GM23338 (cell line): ENCODE data around the gene FAM78A. TPM values are rescaled to one million over a fixed set of nuclear protein-coding genes. Genes with fewer than 3 reads are reported as not detected.

Experiments
- ATAC-seq: fragments of 200-7000 bp; cut with Tn5 transposase; 3 replicates; pipeline ENCODE4 v1.9.1; 2020
- DNase-seq: peaks from one replicate; pipeline ENCODE4 v3.0.0-alpha.2; 2015; ENCODE audit warnings: low spot score
- H2AFZ ChIP-seq: fragments of 200-600 bp; sonication (generic); 2 replicates; pipeline ENCODE4 v1.8.0; 2016; ENCODE audit warnings: antibody characterized with exemption, mild to moderate bottlenecking, moderate library complexity
- H3F3A ChIP-seq: fragments of 200-600 bp; sonication (generic); replicated peaks from 2 replicates; pipeline ENCODE4 v1.8.0; 2017; ENCODE audit warnings: antibody characterized with exemption, mixed run types, low read depth
- H3K27ac ChIP-seq: fragments of 200-600 bp; sonication (generic); 2 replicates; pipeline ENCODE4 v1.6.1; 2016; ENCODE audit warnings: low read depth
- H3K27me3 ChIP-seq: fragments of 200-600 bp; sonication (generic); 2 replicates; pipeline ENCODE4 v1.8.0; 2016; ENCODE audit warnings: mild to moderate bottlenecking, mixed run types, moderate library complexity; ENCODE audit not compliant: insufficient read depth
- H3K36me3 ChIP-seq: fragments of 200-600 bp; sonication (generic); 2 replicates; pipeline ENCODE4 v1.8.0; 2016; ENCODE audit warnings: mild to moderate bottlenecking; ENCODE audit not compliant: insufficient read depth
- H3K4me1 ChIP-seq: fragments of 200-600 bp; sonication (generic); 2 replicates; pipeline ENCODE4 v1.8.0; 2016; ENCODE audit warnings: mild to moderate bottlenecking, moderate library complexity; ENCODE audit not compliant: insufficient read depth
- H3K4me2 ChIP-seq: fragments of 200-600 bp; sonication (generic); 2 replicates; pipeline ENCODE4 v1.7.1; 2017; ENCODE audit warnings: mixed run types
- H3K4me3 ChIP-seq: fragments of 200-600 bp; sonication (generic); 2 replicates; pipeline ENCODE4 v1.6.1; 2016; ENCODE audit warnings: mixed run types
- H3K79me2 ChIP-seq: fragments of 200-600 bp; sonication (generic); replicated peaks from 2 replicates; pipeline ENCODE4 v1.8.0; 2017; ENCODE audit warnings: mild to moderate bottlenecking; ENCODE audit not compliant: insufficient read depth
- H3K9me2 ChIP-seq: fragments of 200-600 bp; sonication (generic); 2 replicates; pipeline ENCODE4 v1.8.0; 2017; ENCODE audit not compliant: insufficient read depth
- H4K20me1 ChIP-seq: fragments of 200-600 bp; sonication (generic); replicated peaks from 2 replicates; pipeline ENCODE4 v1.8.0; 2017; ENCODE audit warnings: mild to moderate bottlenecking; ENCODE audit not compliant: insufficient read depth
- H3K27ac Mint-ChIP-seq: 2 replicates; pipeline ENCODE4 v1.8.0; 2020; ENCODE audit warnings: inconsistent platforms, mild to moderate bottlenecking, moderate library complexity, mixed read lengths
- H3K27me3 Mint-ChIP-seq: 3 replicates; pipeline ENCODE4 v1.8.0; 2022; ENCODE audit warnings: low read depth, mild to moderate bottlenecking, moderate library complexity, mixed read lengths, inconsistent platforms; ENCODE audit not compliant: insufficient read depth, poor library complexity
- H3K36me3 Mint-ChIP-seq: 3 replicates; pipeline ENCODE4 v1.8.0; 2021; ENCODE audit warnings: low read depth, mild to moderate bottlenecking, inconsistent platforms, moderate library complexity, mixed read lengths
- H3K4me1 Mint-ChIP-seq: 3 replicates; pipeline ENCODE4 v1.8.0; 2020; ENCODE audit warnings: mild to moderate bottlenecking, inconsistent platforms, mixed read lengths
- H3K4me3 Mint-ChIP-seq: 3 replicates; pipeline ENCODE4 v1.8.0; 2021; ENCODE audit warnings: moderate library complexity, mild to moderate bottlenecking, inconsistent platforms, mixed read lengths
- H3K9me3 Mint-ChIP-seq: 3 replicates; pipeline ENCODE4 v1.8.0; 2020; ENCODE audit warnings: moderate library complexity, mild to moderate bottlenecking, inconsistent platforms, mixed read lengths
- CREB1 ChIP-seq: fragments of 250-450 bp; sonication (Bioruptor Pico); IDR thresholded peaks from 2 replicates; pipeline ENCODE4 v1.5.0; 2020; ENCODE audit warnings: low read depth, mild to moderate bottlenecking, moderate library complexity
- EZH2phosphoT487 ChIP-seq: fragments of 200-600 bp; sonication (generic); IDR thresholded peaks from one replicate; pipeline ENCODE4 v1.8.1; 2018; ENCODE audit warnings: antibody characterized with exemption; ENCODE audit not compliant: unreplicated experiment
- STAT1 ChIP-seq: IDR thresholded peaks from one replicate; pipeline ENCODE4 v1.6.1; 2016; ENCODE audit warnings: antibody characterized with exemption; ENCODE audit not compliant: unreplicated experiment
- ZNF114 ChIP-seq: fragments of 250-450 bp; sonication (Bioruptor Pico); IDR thresholded peaks from 2 replicates; pipeline ENCODE4 v1.5.0; 2020; ENCODE audit warnings: mild to moderate bottlenecking, moderate library complexity
- polyA plus RNA-seq: library from polyadenylated mRNA; unstranded; fragments of >200 nt; fragmentation: Nextera tagmentation; extraction: Ambion mirVana; gene quantifications from 2 replicates; pipeline ENCODE4 v1.2.1, GENCODE V29; 2016
- total RNA-seq: library from RNA; depleted of rRNA; stranded (reverse); fragments of >200 nt; shearing (Covaris generic); gene quantifications from 2 replicates; pipeline ENCODE4 v1.2.3, GENCODE V29; 2014
- TF ChIP-seq, protein P1 (sequence below): fragments of 250-450 bp; sonication (Bioruptor Pico); IDR thresholded peaks from 2 replicates; pipeline ENCODE4 v1.5.0; 2020; ENCODE audit warnings: mild to moderate bottlenecking, moderate library complexity
- TF ChIP-seq, protein P2 (sequence below), 2 experiments: fragments of 200-600 bp in 1 of 2; sonication (generic) in 1 of 2; conservative IDR thresholded peaks; 2 replicates each; pipeline versions ENCODE4 v1.5.1 to v1.6.1; 2016 to 2017; ENCODE audit warnings: antibody characterized with exemption in 2 of 2, low read depth in 2 of 2, mild to moderate bottlenecking in 2 of 2, moderate library complexity in 1 of 2

The FAM78A gene
- total and polyA plus RNA-seq, 2 experiments from 2014 or later: 0.57 to 2.1 TPM

DNA sequence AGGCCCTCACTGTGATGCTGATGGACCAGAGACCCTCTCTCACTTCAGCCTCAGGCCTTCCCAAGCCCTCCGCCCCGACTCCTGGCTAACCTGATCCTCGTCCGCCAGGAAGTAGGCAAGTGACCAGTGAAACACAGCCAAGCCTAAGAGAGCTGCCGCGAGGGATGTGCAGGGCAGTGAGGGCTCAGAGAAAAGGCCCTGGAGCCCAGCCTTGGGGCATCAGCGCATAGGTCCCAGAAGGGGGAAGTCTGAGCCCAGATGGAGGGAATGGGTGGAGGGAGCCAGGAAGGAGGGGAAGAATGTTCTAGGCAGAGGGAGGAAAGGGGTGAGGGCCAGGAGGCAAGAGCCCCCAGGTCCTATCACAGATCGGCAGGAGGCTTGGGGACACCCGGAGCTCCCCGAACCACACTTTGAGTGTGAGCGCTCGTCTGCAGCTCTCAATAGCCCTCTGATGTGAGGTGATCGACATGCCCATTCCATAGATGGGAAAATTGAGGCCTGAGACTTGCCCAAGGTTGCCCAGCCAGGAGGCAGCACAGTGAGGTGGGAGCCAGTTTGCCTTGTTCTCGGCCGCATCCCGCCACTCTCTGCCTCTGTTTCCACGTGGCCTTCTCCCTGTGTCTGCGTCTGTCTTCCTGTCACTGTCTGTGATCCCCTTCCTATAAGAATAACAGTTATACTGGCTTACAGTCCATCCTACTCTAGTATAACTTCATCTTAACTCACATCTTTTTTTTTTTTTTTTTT lies 33.4 kb upstream of the FAM78A start (continued):
- TF ChIP-seq, protein P1, sequence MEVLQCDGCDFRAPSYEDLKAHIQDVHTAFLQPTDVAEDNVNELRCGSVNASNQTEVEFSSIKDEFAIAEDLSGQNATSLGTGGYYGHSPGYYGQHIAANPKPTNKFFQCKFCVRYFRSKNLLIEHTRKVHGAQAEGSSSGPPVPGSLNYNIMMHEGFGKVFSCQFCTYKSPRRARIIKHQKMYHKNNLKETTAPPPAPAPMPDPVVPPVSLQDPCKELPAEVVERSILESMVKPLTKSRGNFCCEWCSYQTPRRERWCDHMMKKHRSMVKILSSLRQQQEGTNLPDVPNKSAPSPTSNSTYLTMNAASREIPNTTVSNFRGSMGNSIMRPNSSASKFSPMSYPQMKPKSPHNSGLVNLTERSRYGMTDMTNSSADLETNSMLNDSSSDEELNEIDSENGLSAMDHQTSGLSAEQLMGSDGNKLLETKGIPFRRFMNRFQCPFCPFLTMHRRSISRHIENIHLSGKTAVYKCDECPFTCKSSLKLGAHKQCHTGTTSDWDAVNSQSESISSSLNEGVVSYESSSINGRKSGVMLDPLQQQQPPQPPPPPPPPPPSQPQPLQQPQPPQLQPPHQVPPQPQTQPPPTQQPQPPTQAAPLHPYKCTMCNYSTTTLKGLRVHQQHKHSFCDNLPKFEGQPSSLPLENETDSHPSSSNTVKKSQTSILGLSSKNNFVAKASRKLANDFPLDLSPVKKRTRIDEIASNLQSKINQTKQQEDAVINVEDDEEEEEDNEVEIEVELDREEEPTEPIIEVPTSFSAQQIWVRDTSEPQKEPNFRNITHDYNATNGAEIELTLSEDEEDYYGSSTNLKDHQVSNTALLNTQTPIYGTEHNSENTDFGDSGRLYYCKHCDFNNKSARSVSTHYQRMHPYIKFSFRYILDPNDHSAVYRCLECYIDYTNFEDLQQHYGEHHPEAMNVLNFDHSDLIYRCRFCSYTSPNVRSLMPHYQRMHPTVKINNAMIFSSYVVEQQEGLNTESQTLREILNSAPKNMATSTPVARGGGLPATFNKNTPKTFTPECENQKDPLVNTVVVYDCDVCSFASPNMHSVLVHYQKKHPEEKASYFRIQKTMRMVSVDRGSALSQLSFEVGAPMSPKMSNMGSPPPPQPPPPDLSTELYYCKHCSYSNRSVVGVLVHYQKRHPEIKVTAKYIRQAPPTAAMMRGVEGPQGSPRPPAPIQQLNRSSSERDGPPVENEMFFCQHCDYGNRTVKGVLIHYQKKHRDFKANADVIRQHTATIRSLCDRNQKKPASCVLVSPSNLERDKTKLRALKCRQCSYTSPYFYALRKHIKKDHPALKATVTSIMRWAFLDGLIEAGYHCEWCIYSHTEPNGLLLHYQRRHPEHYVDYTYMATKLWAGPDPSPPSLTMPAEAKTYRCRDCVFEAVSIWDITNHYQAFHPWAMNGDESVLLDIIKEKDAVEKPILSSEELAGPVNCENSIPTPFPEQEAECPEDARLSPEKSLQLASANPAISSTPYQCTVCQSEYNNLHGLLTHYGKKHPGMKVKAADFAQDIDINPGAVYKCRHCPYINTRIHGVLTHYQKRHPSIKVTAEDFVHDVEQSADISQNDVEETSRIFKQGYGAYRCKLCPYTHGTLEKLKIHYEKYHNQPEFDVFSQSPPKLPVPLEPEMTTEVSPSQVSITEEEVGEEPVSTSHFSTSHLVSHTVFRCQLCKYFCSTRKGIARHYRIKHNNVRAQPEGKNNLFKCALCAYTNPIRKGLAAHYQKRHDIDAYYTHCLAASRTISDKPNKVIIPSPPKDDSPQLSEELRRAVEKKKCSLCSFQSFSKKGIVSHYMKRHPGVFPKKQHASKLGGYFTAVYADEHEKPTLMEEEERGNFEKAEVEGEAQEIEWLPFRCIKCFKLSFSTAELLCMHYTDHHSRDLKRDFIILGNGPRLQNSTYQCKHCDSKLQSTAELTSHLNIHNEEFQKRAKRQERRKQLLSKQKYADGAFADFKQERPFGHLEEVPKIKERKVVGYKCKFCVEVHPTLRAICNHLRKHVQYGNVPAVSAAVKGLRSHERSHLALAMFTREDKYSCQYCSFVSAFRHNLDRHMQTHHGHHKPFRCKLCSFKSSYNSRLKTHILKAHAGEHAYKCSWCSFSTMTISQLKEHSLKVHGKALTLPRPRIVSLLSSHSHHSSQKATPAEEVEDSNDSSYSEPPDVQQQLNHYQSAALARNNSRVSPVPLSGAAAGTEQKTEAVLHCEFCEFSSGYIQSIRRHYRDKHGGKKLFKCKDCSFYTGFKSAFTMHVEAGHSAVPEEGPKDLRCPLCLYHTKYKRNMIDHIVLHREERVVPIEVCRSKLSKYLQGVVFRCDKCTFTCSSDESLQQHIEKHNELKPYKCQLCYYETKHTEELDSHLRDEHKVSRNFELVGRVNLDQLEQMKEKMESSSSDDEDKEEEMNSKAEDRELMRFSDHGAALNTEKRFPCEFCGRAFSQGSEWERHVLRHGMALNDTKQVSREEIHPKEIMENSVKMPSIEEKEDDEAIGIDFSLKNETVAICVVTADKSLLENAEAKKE (CRISPR knock-in tag): no peak
- TF ChIP-seq ZNF114 (CRISPR knock-in tag): no peak

DNA sequence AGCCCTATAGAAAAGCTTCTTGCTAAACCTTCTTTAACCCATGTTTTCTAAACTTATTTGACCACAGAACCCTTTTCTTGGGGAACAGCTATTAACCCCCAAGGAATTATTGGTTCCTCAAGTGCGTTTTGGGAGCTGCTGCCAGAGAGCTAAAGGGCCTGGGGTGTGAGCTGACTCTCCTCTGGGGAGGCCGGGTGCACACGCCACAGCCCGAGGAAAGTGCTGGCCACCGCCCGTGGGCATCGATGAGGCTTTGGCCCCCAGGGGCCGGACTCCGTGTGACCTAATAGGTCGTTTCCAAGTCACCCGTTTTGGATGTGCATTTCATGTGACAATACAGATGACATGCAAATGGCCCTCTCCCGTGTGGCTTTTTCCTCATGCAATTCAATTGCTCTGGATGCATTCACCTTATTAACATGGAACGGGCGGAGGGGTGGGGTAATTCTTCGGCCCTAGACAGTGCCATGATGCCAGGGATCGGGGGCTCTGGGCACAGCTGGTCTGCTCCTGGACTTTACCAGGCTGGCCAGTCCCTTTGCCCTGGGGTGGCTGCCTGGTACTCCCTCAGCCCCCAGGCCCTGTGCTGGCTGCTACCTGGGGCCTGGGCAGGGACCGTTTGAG lies 32.7 kb upstream of the FAM78A start:
- Mint-ChIP-seq H3K9me3 (no peaks in the 10 kb centered on the region), H3K27ac (no peak overlapping the region)
- ATAC-seq: no peak

More for the DNA sequence above, 32.7 kb upstream of the FAM78A start:
- Histone ChIP-seq H4K20me1 (no peaks in the 10 kb centered on the region), H3K79me2 (no peaks in the 10 kb centered on the region), H3F3A (peaks cover 3% of the 10 kb centered on the region; the same call in 1 of the 2 replicates), H3K4me3 (no peak overlapping the region), H3K27me3 (no peaks in the 10 kb centered on the region), H3K36me3 (no peaks in the 10 kb centered on the region), H3K4me1 (no peaks in the 10 kb centered on the region), H3K4me2 (no peak overlapping the region), H3K27ac (no peak overlapping the region), H2AFZ (no peak overlapping the region), H3K9me2 (no peaks in the 10 kb centered on the region)
- Mint-ChIP-seq H3K36me3 (no peaks in the 10 kb centered on the region; the same call in 2 of the 3 replicates), H3K4me3 (no peak overlapping the region), H3K4me1 (peaks cover 10% of the 10 kb centered on the region; the same call in 1 of the 3 replicates), H3K27me3 (peaks cover 14% of the 10 kb centered on the region)
- TF ChIP-seq STAT1 (no peak), EZH2phosphoT487 (no peak), CREB1 (CRISPR knock-in tag) (no peak)
- TF ChIP-seq, protein P2, sequence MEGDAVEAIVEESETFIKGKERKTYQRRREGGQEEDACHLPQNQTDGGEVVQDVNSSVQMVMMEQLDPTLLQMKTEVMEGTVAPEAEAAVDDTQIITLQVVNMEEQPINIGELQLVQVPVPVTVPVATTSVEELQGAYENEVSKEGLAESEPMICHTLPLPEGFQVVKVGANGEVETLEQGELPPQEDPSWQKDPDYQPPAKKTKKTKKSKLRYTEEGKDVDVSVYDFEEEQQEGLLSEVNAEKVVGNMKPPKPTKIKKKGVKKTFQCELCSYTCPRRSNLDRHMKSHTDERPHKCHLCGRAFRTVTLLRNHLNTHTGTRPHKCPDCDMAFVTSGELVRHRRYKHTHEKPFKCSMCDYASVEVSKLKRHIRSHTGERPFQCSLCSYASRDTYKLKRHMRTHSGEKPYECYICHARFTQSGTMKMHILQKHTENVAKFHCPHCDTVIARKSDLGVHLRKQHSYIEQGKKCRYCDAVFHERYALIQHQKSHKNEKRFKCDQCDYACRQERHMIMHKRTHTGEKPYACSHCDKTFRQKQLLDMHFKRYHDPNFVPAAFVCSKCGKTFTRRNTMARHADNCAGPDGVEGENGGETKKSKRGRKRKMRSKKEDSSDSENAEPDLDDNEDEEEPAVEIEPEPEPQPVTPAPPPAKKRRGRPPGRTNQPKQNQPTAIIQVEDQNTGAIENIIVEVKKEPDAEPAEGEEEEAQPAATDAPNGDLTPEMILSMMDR (conservative IDR thresholded peaks at IDR 0.05; ENCODE audit: low read depth in 2 of 2): no peak
- no peak for DNase-seq
